ENCODE results near the gene KLHL6.
A peak's percentile ranks its signal among the peaks of the same experiment; 100 is the strongest.

The KLHL6 gene

GRCh38 chr3:183560607-183561006 lies 5.1 kb upstream of the KLHL6 start:
- DNase-seq, result peak; percentile 52

GRCh38 chr3:183558495-183558894 lies 3.0 kb upstream of the KLHL6 start:
- no peak for DNase-seq

- no peak for DNase-seq
Measured at GRCh38 chr3:183556722-183557121, 1.2 kb upstream of the KLHL6 start.

- peak; percentile 61 for DNase-seq
Measured at GRCh38 chr3:183554377-183554776, 1.1 kb downstream of the KLHL6 start.

- no peak for DNase-seq
Measured at GRCh38 chr3:183553334-183554026, 2.0 kb downstream of the KLHL6 start.

GRCh38 chr3:183551930-183552329 lies 3.6 kb downstream of the KLHL6 start:
- peak; percentile 49 for DNase-seq

- no peak for DNase-seq
Measured at GRCh38 chr3:183548262-183548769, 7.2 kb downstream of the KLHL6 start.

- DNase-seq, result no peak
Measured at GRCh38 chr3:183546625-183547024, 8.9 kb downstream of the KLHL6 start.

GRCh38 chr3:183545708-183546107 lies 9.8 kb downstream of the KLHL6 start:
- DNase-seq, result no peak

- DNase-seq, result no peak
Measured at GRCh38 chr3:183542355-183542754, 13.2 kb downstream of the KLHL6 start.

GRCh38 chr3:183541738-183542137 lies 13.8 kb downstream of the KLHL6 start:
- peak; percentile 62 for DNase-seq

- no peak for DNase-seq
Measured at GRCh38 chr3:183541235-183541655, 14.3 kb downstream of the KLHL6 start.

GRCh38 chr3:183540501-183541234 lies 14.8 kb downstream of the KLHL6 start:
- peak; percentile 75 for DNase-seq

- DNase-seq, result no peak
Measured at GRCh38 chr3:183539811-183540210, 15.7 kb downstream of the KLHL6 start.

GRCh38 chr3:183538486-183538885 lies 17.0 kb downstream of the KLHL6 start:
- DNase-seq, result no peak

GRCh38 chr3:183537295-183537730 lies 18.2 kb downstream of the KLHL6 start:
- no peak for DNase-seq

- peak; percentile 92 for DNase-seq
Measured at GRCh38 chr3:183536238-183536880, 19.1 kb downstream of the KLHL6 start.

GRCh38 chr3:183534249-183534648 lies 21.3 kb downstream of the KLHL6 start:
- DNase-seq, result no peak

GRCh38 chr3:183533412-183534132 lies 21.9 kb downstream of the KLHL6 start:
- no peak for DNase-seq

- no peak for DNase-seq
Measured at GRCh38 chr3:183532620-183533411, 22.7 kb downstream of the KLHL6 start.

- DNase-seq, result no peak
Measured at GRCh38 chr3:183529717-183530116, 25.8 kb downstream of the KLHL6 start.

- no peak for DNase-seq
Measured at GRCh38 chr3:183529185-183529584, 26.3 kb downstream of the KLHL6 start.
